ENCODE data around the gene SUSD3. TPM values are rescaled to one million over a fixed set of nuclear protein-coding genes. Genes with fewer than 3 reads are reported as not detected.

Gene SUSD3
- total RNA-seq, 4 donors from 2014 or later, result 5.5 to 21.5 (median 7.9) TPM

DNA sequence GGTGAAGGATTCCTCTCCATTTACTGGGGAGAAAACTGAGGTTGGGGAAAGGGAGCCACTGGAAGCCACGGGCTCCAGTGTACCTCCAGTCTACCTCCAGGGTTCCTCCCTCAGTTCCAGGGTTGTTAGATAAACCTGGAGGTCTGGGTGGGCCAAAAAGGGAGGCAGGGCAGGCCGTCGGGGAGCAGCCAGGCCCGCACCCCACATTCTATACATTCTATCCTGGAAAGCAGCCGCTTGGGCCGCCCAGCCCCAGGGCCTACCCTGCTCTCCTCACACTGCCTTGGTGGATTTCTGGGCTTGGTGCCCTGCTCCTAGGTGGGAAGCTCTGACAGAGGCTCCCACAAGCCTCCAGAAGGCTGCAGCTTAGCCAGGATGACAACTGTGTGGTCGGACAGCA lies 18.1 kb upstream of the SUSD3 start:
- no peak overlapping the region for H3K27ac ChIP-seq
- H3K9me3 ChIP-seq, result no peaks in the 10 kb centered on the region
- no peaks in the 10 kb centered on the region for H3K36me3 ChIP-seq
- H3K4me3 ChIP-seq, result no peak overlapping the region
- no peak for TF ChIP-seq POLR2A (IDR thresholded peaks at IDR 0.05)
- TF ChIP-seq, protein P1, sequence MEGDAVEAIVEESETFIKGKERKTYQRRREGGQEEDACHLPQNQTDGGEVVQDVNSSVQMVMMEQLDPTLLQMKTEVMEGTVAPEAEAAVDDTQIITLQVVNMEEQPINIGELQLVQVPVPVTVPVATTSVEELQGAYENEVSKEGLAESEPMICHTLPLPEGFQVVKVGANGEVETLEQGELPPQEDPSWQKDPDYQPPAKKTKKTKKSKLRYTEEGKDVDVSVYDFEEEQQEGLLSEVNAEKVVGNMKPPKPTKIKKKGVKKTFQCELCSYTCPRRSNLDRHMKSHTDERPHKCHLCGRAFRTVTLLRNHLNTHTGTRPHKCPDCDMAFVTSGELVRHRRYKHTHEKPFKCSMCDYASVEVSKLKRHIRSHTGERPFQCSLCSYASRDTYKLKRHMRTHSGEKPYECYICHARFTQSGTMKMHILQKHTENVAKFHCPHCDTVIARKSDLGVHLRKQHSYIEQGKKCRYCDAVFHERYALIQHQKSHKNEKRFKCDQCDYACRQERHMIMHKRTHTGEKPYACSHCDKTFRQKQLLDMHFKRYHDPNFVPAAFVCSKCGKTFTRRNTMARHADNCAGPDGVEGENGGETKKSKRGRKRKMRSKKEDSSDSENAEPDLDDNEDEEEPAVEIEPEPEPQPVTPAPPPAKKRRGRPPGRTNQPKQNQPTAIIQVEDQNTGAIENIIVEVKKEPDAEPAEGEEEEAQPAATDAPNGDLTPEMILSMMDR (IDR thresholded peaks at IDR 0.05), result no peak
- no peaks in the 10 kb centered on the region for H3K27me3 ChIP-seq
- no peak for DNase-seq
- peaks cover 0 to 7% (median 0%) of the 10 kb centered on the region in 4 donors for H3K4me1 ChIP-seq

DNA sequence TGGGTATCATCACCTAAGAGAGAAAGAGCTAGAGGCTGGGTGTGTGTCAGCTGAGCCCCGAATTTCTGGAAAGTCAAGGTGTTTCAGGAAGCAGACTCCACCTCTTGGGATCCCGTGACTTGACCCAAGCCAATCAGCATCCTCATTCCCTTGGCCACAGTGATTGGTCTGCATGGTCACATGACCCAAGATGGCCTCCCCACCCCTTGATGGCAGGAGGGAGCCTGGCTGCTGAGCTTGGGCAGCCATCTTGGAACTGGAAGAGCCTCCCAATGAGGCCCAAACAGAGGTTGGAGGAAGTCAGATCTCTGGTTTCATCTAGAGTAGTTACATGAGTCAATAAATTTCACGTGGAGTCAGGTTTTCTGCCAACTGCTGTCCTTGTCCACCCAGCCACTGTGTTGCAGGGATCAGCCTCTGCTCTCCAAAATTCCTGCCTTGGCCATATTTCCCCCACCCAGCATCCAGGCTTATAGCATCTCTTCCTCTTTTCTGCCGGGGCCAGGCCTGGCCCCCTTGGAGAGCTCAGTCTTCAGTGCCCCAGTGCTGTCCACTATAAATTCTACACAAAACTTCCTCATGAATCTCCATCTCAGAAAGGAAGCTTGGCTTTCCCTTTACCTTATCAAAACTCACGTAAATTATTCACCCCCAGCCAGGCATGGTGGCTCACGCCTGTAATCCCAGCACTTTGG lies 17.2 kb upstream of the SUSD3 start:
- H3K4me3 ChIP-seq, result no peak overlapping the region
- DNase-seq, result no peak
- no peaks in the 10 kb centered on the region for H3K9me3 ChIP-seq
- H3K4me1 ChIP-seq, result peaks cover 0 to 7% (median 0%) of the 10 kb centered on the region in 4 donors
- H3K27me3 ChIP-seq, result no peaks in the 10 kb centered on the region
- H3K27ac ChIP-seq, result no peak overlapping the region
- TF ChIP-seq, protein P1 (IDR thresholded peaks at IDR 0.05), result no peak
- TF ChIP-seq POLR2A (IDR thresholded peaks at IDR 0.05), result no peak
- no peaks in the 10 kb centered on the region for H3K36me3 ChIP-seq

DNA sequence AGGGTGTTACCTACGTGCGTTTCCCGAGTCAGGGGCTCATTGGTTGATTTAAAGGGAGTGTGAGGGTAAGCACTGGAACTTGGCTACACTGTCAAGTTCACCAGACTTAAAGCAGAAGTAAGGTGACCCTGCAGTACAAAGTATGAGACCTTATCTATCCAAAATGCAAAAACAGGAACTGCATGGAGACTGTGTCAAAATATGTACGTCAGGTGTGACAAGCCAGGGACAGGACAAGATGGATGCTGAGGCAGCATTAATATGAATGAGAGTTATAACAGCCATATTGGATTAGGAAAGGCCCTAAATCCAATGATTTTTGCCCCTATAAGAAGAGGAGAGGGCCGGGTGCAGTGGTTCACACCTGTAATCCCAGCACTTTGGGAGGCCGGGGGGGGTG lies 15.4 kb upstream of the SUSD3 start:
- no peak for TF ChIP-seq POLR2A (IDR thresholded peaks at IDR 0.05)
- TF ChIP-seq, protein P1 (IDR thresholded peaks at IDR 0.05), result no peak
- Histone ChIP-seq H3K27me3 (no peaks in the 10 kb centered on the region), H3K9me3 (no peaks in the 10 kb centered on the region), H3K27ac (no peak overlapping the region), H3K4me1 (peaks cover 0 to under 1% (median 0%) of the 10 kb centered on the region in 4 donors), H3K4me3 (no peak overlapping the region), H3K36me3 (no peaks in the 10 kb centered on the region)
- DNase-seq, result no peak

DNA sequence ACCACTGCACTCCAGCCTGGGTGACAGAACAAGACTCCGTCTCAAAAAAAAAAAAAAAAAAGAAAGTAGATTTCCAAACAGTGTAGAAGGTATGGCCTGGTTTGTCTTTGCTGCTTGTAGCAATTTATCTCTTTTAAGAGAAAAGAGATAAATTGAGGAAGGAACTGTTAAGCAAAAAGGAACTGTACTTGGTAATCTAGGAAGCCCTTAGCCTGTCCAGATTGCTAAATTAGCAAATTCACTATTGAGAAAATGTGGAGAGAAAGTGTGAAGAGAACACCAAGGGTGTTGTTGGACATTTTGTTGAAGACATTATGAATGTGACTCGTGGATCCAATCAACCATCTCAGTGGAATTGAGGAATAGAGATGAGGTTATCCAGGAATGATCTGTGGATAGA lies 13.0 kb upstream of the SUSD3 start:
- DNase-seq, result no peak
- Histone ChIP-seq H3K36me3 (no peaks in the 10 kb centered on the region), H3K27me3 (no peaks in the 10 kb centered on the region), H3K4me1 (no peaks in the 10 kb centered on the region), H3K4me3 (no peak overlapping the region), H3K27ac (no peak overlapping the region), H3K9me3 (no peaks in the 10 kb centered on the region)
- no peak for TF ChIP-seq POLR2A (IDR thresholded peaks at IDR 0.05)

DNA sequence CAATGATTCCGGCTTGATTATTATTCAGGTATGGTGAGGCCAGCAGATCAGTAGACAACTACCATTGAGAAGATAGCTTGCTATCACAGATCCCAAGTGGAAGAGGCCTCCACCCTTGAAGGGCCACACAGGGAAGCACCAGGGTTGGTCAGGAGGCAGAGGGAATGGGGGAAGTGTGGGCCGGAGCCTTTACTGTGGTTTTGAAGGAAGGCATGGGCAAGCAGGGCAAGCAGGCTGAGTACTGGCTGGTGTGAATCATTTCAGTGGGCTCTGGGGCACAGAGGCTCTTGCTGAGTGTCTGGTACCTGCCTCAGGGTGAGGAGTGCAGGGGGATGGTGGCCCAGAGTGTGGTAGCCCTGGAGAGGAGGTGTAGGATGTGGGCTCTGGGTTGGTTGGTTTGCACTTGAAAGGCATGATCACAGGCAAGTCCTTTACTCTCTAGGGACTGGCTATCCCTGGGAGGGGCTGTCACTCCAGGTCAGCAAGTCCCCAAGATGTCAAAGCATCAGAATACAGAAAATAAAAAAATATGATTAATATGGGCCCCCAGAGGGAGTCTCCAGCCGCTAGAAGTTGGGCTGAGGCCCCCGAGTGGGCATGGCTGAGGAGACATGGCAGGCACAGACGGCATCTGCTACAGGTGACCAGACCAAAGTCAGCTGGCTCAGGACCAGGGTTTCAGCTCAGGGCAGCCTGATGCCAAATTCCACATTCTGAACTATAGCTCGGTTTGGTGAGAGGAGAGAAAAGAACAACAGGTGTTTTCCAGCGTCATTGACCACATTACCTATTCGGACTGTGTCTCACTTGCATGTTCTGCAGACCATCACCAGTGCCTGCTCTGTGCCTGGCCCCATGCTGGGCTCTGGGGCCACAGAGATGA lies 9.7 kb upstream of the SUSD3 start:
- DNase-seq, result no peak
- no peaks in the 10 kb centered on the region for H3K4me1 ChIP-seq

More for the DNA sequence above, 9.7 kb upstream of the SUSD3 start:
- TF ChIP-seq, protein P1 (IDR thresholded peaks at IDR 0.05), result no peak
- TF ChIP-seq POLR2A (IDR thresholded peaks at IDR 0.05), result no peak
- H3K27ac ChIP-seq, result no peak overlapping the region
- no peaks in the 10 kb centered on the region for H3K9me3 ChIP-seq
- no peaks in the 10 kb centered on the region for H3K36me3 ChIP-seq
- no peaks in the 10 kb centered on the region for H3K27me3 ChIP-seq
- H3K4me3 ChIP-seq, result no peak overlapping the region

All from Peyer's patch (tissue), 4 donors.